HG02973 (cell line): ENCODE results near the gene SLC6A1.

Source experiments
- ATAC-seq: cut with Tn5 transposase; IDR thresholded peaks from one replicate; pipeline ENCODE4 v1.9.1; 2021; ENCODE audit warnings: moderate library complexity; ENCODE audit not compliant: unreplicated experiment

SLC6A1 gene

DNA sequence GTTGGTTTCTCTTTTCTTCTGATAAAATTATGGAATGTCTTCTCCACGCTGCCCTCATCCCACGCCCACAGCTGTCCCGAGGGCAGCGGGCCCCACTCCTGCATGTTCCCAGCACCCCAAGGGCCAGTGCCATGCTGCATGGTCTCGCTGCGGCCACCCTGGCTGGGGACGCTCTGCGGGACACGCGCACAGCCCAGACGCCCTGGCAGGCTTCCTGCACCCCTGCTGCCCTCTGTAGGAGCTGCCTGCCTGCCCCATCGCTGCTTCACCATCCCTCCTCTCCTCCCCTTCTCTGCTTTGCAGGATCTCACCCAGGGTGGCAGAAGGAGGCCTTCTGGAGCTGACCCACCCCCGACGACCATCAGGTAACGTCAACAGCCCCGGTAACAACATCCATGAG lies 22.8 kb downstream of the SLC6A1 start:
- ATAC-seq: no peak

DNA sequence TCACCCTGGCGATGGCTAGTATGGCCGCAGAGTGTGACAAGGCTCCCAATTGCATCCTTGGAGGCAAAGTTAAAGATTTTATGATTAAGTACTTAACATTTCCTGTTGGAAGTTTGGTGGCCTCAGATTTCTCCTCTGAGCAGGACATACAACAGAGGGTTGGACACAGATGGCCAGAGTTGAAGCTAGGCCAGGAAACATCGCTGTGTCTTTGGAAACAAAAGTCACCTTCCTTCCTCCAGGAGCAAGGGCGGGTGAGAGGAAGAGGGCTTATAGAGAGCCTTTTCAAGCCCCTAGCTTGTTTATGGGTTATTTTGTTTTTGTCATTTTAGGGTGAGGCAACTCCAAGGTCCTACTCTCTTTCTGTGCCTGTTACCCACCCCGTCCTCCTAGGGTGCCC lies 24.2 kb downstream of the SLC6A1 start:
- no peak for ATAC-seq

DNA sequence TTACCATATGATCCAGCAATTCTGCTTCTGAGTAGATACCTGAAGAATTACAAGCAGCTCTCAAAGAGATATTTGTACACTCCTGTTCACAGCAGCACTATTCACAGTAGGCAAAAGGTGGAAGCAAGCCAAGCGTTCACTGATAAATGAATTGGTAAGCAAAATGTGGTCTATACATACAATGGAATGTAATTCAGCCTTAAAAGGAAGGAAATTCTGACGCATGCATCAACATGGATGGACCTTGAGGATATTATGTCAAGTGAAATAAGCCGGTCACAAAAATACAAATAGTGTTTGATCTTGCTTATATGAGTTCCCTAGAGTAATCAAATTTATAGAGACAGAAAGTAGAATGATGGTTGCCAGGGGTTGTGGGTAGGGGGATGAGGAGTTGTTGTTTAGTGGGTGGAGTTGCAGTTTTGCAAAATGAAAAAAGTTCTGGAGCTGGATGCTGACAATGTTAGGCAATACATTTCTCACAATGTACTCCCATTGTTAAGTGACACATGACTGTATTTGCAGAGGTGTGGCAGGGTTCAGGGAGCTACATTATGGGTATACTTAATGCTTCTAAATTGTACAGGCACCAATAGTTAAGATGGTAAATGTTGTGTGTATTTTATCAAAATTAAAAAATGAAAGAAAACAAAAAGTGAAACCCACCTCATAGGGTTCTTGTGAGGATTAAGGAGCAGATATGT lies 26.7 kb downstream of the SLC6A1 start:
- no peak for ATAC-seq

DNA sequence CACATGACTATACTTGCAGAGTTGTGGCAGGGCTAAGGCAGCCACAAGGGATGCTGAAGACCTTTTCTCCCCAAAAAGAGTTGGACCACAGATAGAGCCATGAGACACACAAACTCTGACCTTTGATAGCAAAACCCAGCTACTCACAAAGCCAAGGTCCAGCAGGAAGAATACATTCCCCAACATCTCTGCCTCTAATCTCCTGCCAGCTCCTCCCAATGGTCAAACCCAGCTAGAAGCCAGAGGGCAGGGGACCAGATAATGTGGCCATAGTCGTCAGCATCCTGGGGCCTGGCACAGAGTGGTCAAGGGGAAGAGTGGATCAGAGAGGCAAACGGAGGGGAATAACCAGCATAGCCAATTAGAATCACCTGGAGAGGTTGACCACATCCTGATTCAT lies 28.2 kb downstream of the SLC6A1 start:
- ATAC-seq: no peak

DNA sequence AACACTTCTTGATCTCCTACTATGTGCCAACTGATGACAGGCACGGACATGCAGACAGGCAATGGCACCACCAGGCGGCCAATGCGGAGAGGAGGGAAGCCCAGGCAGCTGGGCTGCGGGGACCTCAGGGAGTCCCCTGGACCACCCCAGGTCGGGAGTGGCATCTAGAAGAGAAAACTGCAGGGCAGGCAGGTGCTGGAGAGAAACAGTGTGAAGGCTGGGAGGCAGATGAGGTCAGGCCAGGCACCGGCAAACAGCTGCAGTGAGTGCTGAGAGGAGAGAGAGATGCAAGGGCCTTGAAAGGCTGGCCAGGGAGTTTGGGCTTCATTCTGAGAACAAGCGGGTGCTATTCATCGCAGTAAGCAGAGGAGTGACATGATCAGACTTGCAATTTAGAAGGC lies 29.1 kb downstream of the SLC6A1 start:
- no peak for ATAC-seq

- ATAC-seq: no peak
Observed at GRCh38 chr3:11022115-11022514, 29.6 kb downstream of the SLC6A1 start.

GRCh38 chr3:11024181-11024580 lies 31.6 kb downstream of the SLC6A1 start:
- ATAC-seq: no peak

- no peak for ATAC-seq
Observed at GRCh38 chr3:11029948-11030347, 37.4 kb downstream of the SLC6A1 start.

GRCh38 chr3:11033871-11034270 lies 41.3 kb downstream of the SLC6A1 start:
- ATAC-seq: no peak

GRCh38 chr3:11034309-11034985 lies 41.9 kb downstream of the SLC6A1 start:
- no peak for ATAC-seq

DNA sequence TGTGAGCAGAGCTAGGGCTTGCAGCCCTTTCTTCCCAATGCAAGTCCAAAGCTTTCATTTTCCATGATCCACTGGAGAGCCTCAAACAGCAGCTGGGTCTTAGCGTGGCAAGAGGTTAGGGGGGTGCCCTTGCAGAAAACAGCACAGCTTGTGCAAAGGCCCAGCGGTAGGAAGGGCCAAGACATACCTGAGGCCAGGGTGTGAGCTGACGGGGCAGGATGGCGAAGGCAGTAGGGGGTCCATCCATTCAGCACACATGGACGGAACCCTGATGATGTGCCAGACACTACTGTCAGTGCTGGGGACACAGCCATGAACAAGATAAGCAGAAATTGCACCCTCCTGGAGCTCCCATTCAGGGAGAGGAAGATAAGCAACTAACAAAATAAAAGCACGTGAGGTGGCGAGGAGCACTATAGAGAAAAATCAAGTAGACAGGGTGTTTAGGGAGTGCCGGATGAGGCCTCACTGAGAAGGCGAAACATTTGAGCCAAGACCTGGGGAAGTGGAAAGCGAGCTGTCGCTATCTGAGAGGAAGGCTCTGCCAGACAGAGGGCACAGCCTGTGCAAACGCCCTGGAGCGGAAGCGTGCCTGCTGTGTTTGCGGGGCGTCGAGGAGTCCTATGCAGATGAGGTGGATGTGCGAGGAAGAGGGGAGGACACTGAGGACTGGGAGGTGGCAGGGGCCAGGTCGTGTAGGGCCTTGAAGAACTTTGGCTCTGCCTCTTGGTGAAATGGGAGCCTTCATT lies 43.4 kb downstream of the SLC6A1 start:
- ATAC-seq: no peak

- ATAC-seq: no peak
Observed at GRCh38 chr3:11037241-11037873, 44.8 kb downstream of the SLC6A1 start.

DNA sequence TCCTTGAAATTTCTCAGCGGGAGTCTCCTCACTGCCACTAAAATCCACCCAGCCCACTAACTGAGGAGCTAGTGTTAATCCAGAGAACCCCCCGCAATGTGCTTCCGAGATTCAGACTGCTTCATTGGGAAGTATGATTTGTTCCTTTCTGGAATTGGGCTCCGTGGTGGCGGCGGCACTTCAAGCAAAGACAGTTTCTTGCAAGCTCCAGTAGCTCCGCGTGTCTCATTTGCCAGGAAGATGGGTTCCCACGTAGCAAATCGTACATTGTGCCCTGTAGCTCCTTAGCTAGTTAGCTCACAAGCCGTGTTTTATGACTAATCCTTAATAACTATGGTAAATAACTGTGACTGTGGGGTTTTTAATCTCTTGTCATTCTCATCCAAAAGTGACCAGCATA lies 45.4 kb downstream of the SLC6A1 start:
- no peak for ATAC-seq

DNA sequence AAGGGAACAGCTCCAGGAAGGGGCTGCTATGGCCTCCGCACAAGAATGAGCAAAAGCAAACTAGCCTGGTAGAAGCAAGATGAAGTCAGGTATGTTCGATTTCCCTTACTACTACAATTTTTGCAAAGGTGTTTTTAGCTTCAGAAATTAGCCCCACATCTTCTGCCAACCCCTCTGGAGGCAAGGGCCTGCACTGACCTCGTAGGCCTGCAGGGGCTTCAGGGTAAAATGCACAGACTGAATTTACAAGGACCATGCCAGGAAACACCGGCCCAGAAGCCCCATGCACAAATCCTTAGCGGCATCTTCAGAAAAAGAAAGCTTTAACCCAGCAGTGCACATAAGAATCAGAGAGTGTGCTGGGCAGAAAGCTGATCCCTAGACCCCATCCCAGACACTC lies 53.0 kb downstream of the SLC6A1 start:
- no peak for ATAC-seq

- no peak for ATAC-seq
Observed at GRCh38 chr3:11047500-11047899, 55.0 kb downstream of the SLC6A1 start.

DNA sequence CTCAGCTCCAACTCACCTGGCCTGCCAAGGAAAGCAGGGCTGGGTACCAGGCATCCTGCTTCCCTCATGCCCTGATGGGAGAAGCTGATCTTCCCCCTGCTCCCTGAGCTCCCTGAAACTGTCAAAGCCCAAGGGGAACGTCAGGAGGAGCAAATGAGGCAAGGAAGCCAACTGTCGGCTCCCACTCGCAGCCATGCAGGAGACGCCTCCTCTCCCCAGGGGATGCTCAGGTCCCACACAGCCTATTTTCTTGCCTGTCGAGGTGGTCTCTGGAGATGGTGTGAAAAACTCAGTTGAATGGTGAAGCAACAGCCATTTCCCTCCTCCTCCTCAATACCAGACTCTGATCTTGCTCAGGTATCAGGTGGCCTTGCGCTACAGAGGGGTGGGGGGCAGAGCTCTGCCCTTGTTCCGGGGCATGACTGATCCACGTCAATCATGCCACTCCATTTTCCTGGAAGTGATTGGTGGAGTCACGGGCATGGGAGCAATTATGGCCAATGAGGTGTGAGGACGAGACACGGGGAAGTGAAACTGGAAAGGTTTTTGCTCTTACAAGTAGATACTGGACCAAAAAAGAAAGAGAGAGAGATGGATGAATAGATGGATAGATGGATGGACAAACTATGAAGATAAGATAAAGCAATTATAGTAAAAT lies 58.2 kb downstream of the SLC6A1 start:
- ATAC-seq: no peak

- ATAC-seq: no peak
Observed at GRCh38 chr3:11053926-11054503, 61.5 kb downstream of the SLC6A1 start.

DNA sequence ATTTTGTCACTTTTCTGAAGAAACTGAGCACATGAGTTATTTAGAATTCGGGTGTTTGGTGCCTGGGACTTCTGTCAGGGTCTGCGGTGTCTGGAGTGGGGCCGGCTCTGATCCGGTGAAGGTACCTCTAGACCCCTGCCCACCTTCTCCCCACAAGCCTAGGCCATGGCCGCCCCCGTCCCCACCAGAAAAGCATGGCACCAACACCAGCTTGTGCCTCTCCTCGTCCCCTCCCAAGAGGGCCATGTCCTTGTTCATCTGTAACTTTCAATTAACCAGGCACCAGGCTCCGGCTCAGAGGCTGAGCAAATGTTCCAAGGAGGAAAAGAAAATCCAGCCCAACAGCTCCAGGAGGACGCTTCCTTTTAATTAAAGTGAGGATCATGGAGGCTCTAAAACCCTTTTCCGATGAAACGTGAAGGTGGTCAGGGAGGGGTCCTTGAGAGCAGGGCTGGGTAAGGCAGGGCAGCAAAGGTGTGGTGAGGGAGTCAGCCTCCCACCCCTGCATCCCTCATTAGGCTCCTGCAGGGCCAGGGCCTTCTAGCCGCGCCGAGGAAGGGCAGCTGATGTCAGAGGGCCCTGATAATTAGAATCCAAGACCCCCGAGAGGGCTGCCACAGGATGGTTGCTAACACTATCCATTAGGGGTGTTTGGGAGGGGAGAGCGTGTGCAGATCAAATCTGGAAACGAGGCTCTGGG lies 62.3 kb downstream of the SLC6A1 start:
- ATAC-seq: no peak

DNA sequence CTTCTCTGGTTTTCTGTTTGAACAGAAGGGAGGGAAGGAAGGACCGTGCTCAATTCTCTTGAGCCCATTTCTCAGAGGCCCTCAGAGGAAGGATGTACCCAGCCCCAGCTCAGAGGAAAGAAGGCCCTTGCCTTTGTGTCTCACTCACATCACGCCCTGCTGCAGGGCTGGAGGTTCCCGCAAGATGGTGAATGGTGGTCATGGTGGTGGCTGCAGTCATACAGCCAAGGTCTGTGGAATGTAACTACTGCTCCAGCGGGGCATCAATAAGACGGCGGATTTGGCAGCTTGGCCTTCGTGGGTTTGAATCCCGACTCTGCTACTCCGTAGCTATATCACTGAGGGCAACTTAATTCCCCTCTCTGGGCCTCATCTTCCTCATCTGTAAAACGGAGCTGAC lies 62.9 kb downstream of the SLC6A1 start:
- ATAC-seq: no peak

DNA sequence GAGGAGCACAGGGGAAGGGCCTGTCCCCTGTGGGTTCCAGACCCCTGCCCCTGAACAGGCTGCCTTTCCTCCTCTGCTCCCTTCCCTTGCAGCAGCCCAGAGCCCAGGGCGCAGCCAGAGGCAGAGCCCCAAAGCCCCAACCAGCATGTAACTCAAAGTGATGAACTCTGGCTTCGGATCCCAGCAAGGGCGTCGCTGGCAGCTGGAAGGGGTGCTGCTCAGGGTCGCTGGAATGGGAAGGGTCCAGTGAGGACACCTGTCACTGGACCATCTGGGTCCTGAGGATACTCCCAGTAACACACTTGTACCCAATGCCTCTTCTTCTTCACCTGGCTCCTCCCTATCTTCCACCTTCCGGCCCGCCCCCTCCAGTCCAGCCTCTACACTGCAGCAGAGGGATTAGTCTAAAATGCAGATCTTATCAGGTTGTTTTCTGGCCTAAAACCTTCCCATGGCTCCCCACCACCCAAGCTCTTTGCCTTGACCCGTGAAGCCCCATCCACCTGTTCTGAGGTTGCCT lies 64.0 kb downstream of the SLC6A1 start:
- ATAC-seq: no peak
